PC-3 (cell line): ENCODE measurements around the gene ARMC12.

Experiments
- CTCF ChIP-seq: fragments of 300-600 bp; sonication (generic); conservative IDR thresholded peaks from 2 replicates; pipeline ENCODE4 v1.5.1; 2017; ENCODE audit warnings: antibody characterized with exemption, low read depth, mild to moderate bottlenecking, low read length
- EZH2 ChIP-seq: fragments of 300-600 bp; sonication (generic); IDR thresholded peaks from one replicate; pipeline ENCODE4 v1.6.1; 2017; ENCODE audit warnings: antibody characterized with exemption, mild to moderate bottlenecking, low read length; ENCODE audit not compliant: unreplicated experiment
- EZH2phosphoT487 ChIP-seq: fragments of 300-600 bp; sonication (generic); IDR thresholded peaks from 2 replicates; pipeline ENCODE4 v1.6.1; 2018; ENCODE audit warnings: mild to moderate bottlenecking, antibody characterized with exemption, low read length, borderline replicate concordance

- no peak for TF ChIP-seq CTCF
- no peak for TF ChIP-seq EZH2phosphoT487
- TF ChIP-seq EZH2: no peak
These were observed 11.6 kb upstream of the ARMC12 start for GRCh38 chr6:35725081-35725708.
